ENCODE results near the gene KIF16B.

The KIF16B gene

GRCh38 chr20:16393836-16394235, 179.4 kb downstream of the KIF16B start:
- no peak for DNase-seq

- no peak for DNase-seq
Measured at GRCh38 chr20:16393297-16393696, 180.0 kb downstream of the KIF16B start.

- no peak for DNase-seq
Measured at GRCh38 chr20:16392346-16392745, 180.9 kb downstream of the KIF16B start.

GRCh38 chr20:16390991-16391390, 182.3 kb downstream of the KIF16B start:
- DNase-seq, result no peak

GRCh38 chr20:16388731-16389130, 184.5 kb downstream of the KIF16B start:
- no peak for DNase-seq

- DNase-seq, result no peak
Measured at GRCh38 chr20:16387666-16388065, 185.6 kb downstream of the KIF16B start.

- DNase-seq, result no peak
Measured at GRCh38 chr20:16385891-16386290, 187.4 kb downstream of the KIF16B start.

GRCh38 chr20:16385462-16385861, 187.8 kb downstream of the KIF16B start:
- no peak for DNase-seq

- DNase-seq, result no peak
Measured at GRCh38 chr20:16381444-16381843, 191.8 kb downstream of the KIF16B start.

GRCh38 chr20:16378712-16379370, 194.4 kb downstream of the KIF16B start:
- no peak for DNase-seq

GRCh38 chr20:16378122-16378521, 195.1 kb downstream of the KIF16B start:
- no peak for DNase-seq

- DNase-seq, result no peak
Measured at GRCh38 chr20:16369441-16369840, 203.8 kb downstream of the KIF16B start.

GRCh38 chr20:16368645-16369292, 204.5 kb downstream of the KIF16B start:
- no peak for DNase-seq

- DNase-seq, result no peak
Measured at GRCh38 chr20:16367948-16368560, 205.2 kb downstream of the KIF16B start.

GRCh38 chr20:16366529-16366928, 206.7 kb downstream of the KIF16B start:
- no peak for DNase-seq

- DNase-seq, result no peak
Measured at GRCh38 chr20:16364320-16364687, 208.9 kb downstream of the KIF16B start.

- no peak for DNase-seq
Measured at GRCh38 chr20:16363506-16364319, 209.5 kb downstream of the KIF16B start.

GRCh38 chr20:16362642-16363041, 210.6 kb downstream of the KIF16B start:
- DNase-seq, result no peak

- no peak for DNase-seq
Measured at GRCh38 chr20:16360668-16361067, 212.6 kb downstream of the KIF16B start.

GRCh38 chr20:16353417-16353781, 219.8 kb downstream of the KIF16B start:
- DNase-seq, result no peak

- no peak for DNase-seq
Measured at GRCh38 chr20:16352751-16353416, 220.4 kb downstream of the KIF16B start.

- DNase-seq, result no peak
Measured at GRCh38 chr20:16352321-16352720, 220.9 kb downstream of the KIF16B start.

- DNase-seq, result no peak
Measured at GRCh38 chr20:16351415-16351814, 221.8 kb downstream of the KIF16B start.
